ENCODE results near the gene METTL22. TPM values are rescaled to one million over a fixed set of nuclear protein-coding genes. Genes with fewer than 3 reads are reported as not detected.

METTL22 gene
- polyA plus RNA-seq, 1 experiment, result 54.6 TPM

- ChIA-PET POLR2A (no interaction called here), CTCF (interaction anchor here (1.4 kb wide), 1 partner anchor 108 kb away, joined by 3 read pairs; no protein-coding TSS in a partner anchor)
- Histone ChIP-seq H3K4me3 (ENCODE audit: low read depth, low read length) (no peak overlapping the region), H3K36me3 (ENCODE audit: control insufficient read depth, insufficient read depth, low read length) (no peaks in the 10 kb centered on the region), H3K27me3 (ENCODE audit: control insufficient read depth, insufficient read depth, low read length) (no peaks in the 10 kb centered on the region)
- DNase-seq (ENCODE audit: low read depth), result no peak
- no peak for TF ChIP-seq CTCF (IDR thresholded peaks at IDR 0.05; ENCODE audit: insufficient read depth, low read depth, low read length)
These were observed 61.2 kb downstream of the METTL22 start for GRCh38 chr16:8682551-8683259.

- CTCF ChIA-PET, result interaction anchor here (1.4 kb wide), 1 partner anchor 108 kb away, joined by 3 read pairs; no protein-coding TSS in a partner anchor
- no peak for TF ChIP-seq CTCF (IDR thresholded peaks at IDR 0.05; ENCODE audit: insufficient read depth, low read depth, low read length)
- Histone ChIP-seq H3K4me3 (ENCODE audit: low read depth, low read length) (no peak overlapping the region), H3K27me3 (ENCODE audit: control insufficient read depth, insufficient read depth, low read length) (no peaks in the 10 kb centered on the region), H3K36me3 (ENCODE audit: control insufficient read depth, insufficient read depth, low read length) (no peaks in the 10 kb centered on the region)
- POLR2A ChIA-PET, result no interaction called here
- no peak for DNase-seq (ENCODE audit: low read depth)
These were observed 62.1 kb downstream of the METTL22 start for GRCh38 chr16:8683640-8684039.

GRCh38 chr16:8685617-8686016, 64.1 kb downstream of the METTL22 start:
- Histone ChIP-seq H3K36me3 (ENCODE audit: control insufficient read depth, insufficient read depth, low read length) (no peaks in the 10 kb centered on the region), H3K4me3 (ENCODE audit: low read depth, low read length) (no peak overlapping the region), H3K27me3 (ENCODE audit: control insufficient read depth, insufficient read depth, low read length) (no peaks in the 10 kb centered on the region)
- TF ChIP-seq CTCF (IDR thresholded peaks at IDR 0.05; ENCODE audit: insufficient read depth, low read depth, low read length), result no peak
- DNase-seq (ENCODE audit: low read depth), result no peak
- ChIA-PET CTCF (no interaction called here), POLR2A (no interaction called here)

DNA sequence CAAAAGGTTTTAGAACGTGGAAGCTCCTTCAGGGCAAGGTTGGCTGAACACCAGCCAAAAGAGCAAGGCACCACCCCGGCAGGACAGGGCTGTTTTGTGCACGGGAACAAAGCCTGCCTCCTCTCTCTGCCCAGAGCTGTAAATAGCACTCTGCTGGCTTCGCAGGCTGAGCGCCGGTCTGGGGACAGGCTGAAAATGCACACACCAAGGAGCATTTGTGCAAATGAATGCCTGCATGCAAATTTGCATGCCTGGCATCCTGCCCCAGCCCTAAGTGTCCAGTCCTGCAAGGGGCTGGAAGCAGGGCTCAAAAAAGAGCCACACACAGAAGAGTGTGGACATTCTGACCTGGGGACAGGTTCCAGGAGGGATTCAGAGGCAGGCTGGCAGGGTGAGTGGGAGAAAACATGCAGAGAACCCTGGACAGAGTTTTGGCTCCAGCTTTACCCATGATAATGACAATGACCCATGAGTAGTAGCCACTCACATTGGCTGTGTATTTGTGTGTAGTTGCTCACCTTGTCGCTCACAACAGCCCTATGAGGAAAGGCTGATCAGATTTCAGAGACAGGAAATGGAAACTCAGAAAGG, 64.6 kb downstream of the METTL22 start:
- TF ChIP-seq CTCF (IDR thresholded peaks at IDR 0.05; ENCODE audit: insufficient read depth, low read depth, low read length), result no peak
- ChIA-PET CTCF (no interaction called here), POLR2A (no interaction called here)
- no peak for DNase-seq (ENCODE audit: low read depth)
- Histone ChIP-seq H3K36me3 (ENCODE audit: control insufficient read depth, insufficient read depth, low read length) (no peaks in the 10 kb centered on the region), H3K4me3 (ENCODE audit: low read depth, low read length) (no peak overlapping the region), H3K27me3 (ENCODE audit: control insufficient read depth, insufficient read depth, low read length) (no peaks in the 10 kb centered on the region)

GRCh38 chr16:8686879-8687278, 65.4 kb downstream of the METTL22 start:
- no peaks in the 10 kb centered on the region for H3K27me3 ChIP-seq (ENCODE audit: control insufficient read depth, insufficient read depth, low read length)
- ChIA-PET CTCF (no interaction called here), POLR2A (no interaction called here)
- no peaks in the 10 kb centered on the region for H3K36me3 ChIP-seq (ENCODE audit: control insufficient read depth, insufficient read depth, low read length)
- no peak for DNase-seq (ENCODE audit: low read depth)
- no peak overlapping the region for H3K4me3 ChIP-seq (ENCODE audit: low read depth, low read length)
- TF ChIP-seq CTCF (IDR thresholded peaks at IDR 0.05; ENCODE audit: insufficient read depth, low read depth, low read length), result no peak

Data from BJ (cell line).